ENCODE measurements around the gene DENND2A. TPM values are rescaled to one million over a fixed set of nuclear protein-coding genes. Genes with fewer than 3 reads are reported as not detected.
"Not testable (repeated sequence)": the region's sequence is repeated elsewhere in the genome, so short reads cannot be mapped to it uniquely, and the experiment has no call there.

DENND2A gene
- total RNA-seq, 1 experiment from 2014 or later = 0.34 TPM

DNA sequence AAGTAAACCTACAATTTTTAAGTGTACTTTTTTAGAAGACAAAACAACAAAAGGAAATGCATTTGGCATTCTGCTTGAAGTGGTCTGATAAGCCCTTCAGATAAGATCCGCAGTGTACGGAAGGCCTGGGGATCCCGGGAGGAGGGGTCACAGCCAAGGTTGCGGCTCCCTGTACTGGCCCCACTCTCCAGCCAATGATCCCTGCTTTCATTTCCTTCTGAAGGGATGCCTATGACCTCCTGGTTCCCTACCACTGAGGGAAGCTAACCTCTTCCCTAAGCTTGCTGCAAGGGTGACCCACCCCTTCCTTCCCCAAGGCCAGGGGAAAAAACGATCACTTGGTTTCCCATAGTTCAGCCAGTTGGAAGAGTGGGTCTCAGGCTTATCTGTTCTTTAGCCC lies 5.3 kb downstream of the DENND2A start:
- in situ Hi-C loops (cut with HindIII; ENCODE audit: low pct_unique_long_range_greater_than_20kb, low sequenced_read_pairs) = no loop called here
- no peak for DNase-seq (ENCODE audit: low read depth)

- in situ Hi-C loops (cut with HindIII; ENCODE audit: low pct_unique_long_range_greater_than_20kb, low sequenced_read_pairs) = no loop called here
- no peak for DNase-seq (ENCODE audit: low read depth)
Observed at GRCh38 chr7:140631602-140632001, 9.0 kb downstream of the DENND2A start.

DNA sequence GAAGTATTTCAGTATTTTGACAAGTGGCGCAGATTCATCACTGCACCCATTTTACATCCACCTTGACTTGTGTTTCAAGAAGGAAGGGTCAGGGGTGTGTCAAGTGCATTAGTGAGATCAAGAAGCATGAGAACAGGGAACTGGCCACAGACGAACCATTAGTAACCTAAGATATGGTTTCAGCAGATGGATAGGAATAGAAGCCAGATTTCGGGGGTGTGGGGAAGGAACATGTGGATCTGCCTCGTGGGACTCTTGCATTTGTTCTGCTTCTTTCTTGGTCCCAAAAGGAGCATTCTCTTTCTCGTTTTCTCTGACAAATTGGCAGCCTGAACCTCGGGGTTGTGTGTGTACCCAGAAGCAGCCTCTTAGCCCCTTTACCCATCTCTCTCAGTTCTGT lies 9.6 kb downstream of the DENND2A start:
- in situ Hi-C loops (cut with HindIII; ENCODE audit: low pct_unique_long_range_greater_than_20kb, low sequenced_read_pairs) = no loop called here
- no peak for DNase-seq (ENCODE audit: low read depth)

DNA sequence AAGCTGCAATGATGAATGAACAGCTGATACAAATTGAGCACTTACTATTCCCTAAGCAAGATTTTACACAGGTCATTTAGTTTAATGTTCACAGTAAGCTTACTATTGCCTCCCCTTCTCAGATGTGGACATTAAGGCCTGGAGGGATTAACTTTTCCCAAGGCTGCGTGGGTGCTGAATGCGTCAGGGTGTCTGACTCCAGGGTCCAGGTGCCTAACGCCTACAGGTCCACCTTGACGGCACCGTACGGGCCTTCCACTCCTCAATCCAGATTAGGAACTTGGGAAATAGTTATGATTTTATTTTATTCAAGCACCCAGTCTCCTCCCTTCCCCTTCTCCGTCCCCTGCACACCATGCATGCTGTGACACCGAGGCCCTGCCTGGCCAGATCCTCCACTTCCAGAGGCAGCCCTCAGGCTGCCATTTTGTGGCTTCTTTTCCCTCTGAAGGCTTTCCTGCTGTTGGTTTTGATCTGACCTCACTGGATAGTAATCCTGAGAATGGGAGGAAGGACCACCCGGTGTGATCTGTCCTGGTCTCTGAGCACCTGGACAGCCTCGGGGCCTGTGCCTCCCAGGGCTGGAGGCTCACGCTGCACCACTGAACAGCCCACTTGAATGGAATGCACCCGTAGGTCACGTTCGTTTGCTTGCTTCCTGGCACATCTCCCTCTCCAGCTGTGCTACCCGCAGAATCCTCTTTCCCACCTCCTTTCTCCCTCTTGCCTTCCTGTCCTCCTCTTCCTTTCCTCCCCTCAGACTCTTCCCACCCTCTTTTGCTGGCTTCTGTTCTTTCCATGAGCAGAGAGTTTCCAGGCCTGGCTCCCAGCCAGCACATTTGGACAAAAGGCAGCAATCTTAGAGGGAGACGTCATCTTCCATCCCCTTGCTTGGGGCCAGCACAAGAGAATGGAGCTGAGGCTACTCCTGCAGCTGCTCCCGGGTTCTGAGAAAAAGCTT lies 14.4 kb downstream of the DENND2A start:
- in situ Hi-C loops (cut with HindIII; ENCODE audit: low pct_unique_long_range_greater_than_20kb, low sequenced_read_pairs) = no loop called here
- peak; percentile 50 for DNase-seq (ENCODE audit: low read depth)

DNA sequence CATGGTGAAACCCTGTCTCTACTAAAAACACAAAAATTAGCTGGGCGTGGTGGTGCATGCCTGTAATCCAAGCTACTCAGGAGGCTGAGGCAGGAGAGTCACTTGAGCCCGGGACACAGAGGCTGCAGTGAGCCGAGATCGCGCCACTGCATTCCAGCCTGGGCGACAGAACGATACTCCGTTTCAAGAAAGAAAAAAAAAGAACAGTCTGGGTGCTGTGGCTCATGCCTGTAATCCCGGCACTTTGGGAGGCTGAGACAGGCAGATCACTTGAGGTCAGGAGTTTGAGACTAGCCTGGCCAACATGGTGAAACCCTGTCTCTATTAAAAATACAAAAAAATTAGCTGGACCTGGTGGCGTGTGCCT lies 15.4 kb downstream of the DENND2A start:
- in situ Hi-C loops (cut with HindIII; ENCODE audit: low pct_unique_long_range_greater_than_20kb, low sequenced_read_pairs); DNase-seq (ENCODE audit: low read depth): not testable (repeated sequence)

DNA sequence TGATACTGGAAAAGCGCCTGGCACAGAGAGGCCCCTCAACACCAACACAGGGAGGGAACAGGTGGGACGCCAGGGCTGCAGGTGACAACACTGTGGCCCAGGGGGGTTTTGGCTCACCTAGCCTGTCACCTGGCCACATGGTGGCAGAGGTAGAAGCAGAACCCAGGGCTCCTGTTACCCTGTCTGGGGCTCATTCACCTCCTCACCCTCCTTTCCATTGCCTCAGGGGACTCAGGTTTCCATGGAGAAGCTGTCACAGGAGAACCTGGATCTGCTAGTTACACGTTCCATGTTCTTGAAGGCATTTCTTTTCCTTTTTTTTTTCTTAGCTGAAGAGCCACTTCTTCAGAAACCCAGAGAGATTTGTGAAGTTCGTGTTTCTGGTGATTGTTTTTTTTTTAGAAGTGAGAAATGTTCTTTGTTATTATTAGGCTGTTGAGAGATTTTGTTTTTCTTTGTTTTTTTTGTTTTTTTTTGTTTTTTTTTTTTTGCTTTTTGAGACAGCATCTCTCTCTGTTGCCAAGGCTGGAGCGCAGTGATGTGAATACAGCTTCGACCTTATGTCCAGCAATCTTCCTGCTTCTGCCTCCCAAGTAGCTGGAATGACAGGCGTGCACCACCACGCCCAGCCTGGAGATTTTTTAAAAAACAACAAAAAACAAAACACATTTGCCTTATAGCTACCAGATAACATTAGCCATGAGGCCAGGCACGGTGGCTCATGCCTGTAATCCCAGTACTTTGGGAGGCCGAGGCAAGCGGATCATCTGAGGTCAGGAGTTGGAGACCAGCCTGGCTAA lies 16.0 kb downstream of the DENND2A start:
- in situ Hi-C loops (cut with HindIII; ENCODE audit: low pct_unique_long_range_greater_than_20kb, low sequenced_read_pairs) = no loop called here
- DNase-seq (ENCODE audit: low read depth) = no peak

- in situ Hi-C loops (cut with HindIII; ENCODE audit: low pct_unique_long_range_greater_than_20kb, low sequenced_read_pairs) = no loop called here
- DNase-seq (ENCODE audit: low read depth) = no peak
Observed at GRCh38 chr7:140623980-140624379, 16.6 kb downstream of the DENND2A start.

DNA sequence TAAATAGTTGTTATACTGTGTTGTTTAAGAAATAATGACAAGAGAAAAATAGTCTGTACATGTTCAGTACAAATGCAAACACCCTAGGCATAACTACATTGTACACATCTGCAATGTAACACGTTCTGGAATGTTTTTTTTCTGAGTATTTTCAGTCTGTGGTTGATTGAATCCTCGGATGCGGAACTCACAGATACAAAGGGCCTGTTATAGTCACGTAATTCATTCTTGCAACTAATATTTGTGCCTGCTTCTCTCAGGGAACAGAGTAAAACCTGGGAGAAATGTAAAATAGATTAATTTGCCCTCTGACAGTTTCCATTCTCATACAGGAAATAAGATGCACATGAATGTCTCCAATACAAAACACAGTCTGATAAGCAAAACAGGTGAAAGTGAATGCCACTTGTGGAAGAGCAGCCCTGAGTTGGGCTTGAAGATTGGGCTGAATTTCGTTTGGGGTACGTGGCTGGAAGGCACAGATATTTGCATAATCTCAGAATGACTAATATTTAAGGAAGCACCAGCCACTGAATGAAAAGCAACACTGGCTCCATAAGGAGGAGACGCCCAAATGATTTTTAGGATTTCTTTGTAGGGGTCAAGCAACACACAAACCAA lies 19.1 kb downstream of the DENND2A start:
- DNase-seq (ENCODE audit: low read depth) = no peak

DNA sequence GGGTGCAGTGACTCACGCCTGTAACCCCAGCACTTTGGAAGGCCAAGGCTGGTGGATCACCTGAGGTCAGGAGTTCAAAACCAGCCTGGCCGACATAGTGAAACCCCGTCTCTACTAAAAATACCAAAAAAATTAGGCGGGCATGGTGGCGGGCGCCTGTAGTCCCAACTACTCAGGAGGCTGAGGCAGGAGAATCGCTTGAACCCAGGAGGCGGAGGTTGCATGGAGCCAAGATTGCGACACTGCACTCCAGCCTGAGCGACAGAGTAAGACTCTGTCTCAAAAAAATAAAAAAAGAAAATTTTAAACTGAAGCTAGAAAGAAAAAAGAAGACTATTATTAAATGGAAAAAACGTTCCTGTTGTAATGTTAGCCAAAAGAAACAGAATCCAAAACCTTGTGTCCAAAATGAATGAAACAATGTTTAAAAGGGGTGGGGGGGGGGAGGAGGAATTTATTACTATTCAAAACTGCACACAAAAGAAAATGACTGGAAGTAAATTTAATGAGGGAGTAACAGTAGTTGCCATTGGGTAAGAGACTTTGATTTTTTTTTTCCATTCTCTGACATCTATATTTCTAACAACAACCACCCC lies 20.6 kb downstream of the DENND2A start:
- in situ Hi-C loops (cut with HindIII; ENCODE audit: low pct_unique_long_range_greater_than_20kb, low sequenced_read_pairs); DNase-seq (ENCODE audit: low read depth): not testable (repeated sequence)

More for the DNA sequence above, 19.1 kb downstream of the DENND2A start:
- in situ Hi-C loops (cut with HindIII; ENCODE audit: low pct_unique_long_range_greater_than_20kb, low sequenced_read_pairs) = no loop called here

DNA sequence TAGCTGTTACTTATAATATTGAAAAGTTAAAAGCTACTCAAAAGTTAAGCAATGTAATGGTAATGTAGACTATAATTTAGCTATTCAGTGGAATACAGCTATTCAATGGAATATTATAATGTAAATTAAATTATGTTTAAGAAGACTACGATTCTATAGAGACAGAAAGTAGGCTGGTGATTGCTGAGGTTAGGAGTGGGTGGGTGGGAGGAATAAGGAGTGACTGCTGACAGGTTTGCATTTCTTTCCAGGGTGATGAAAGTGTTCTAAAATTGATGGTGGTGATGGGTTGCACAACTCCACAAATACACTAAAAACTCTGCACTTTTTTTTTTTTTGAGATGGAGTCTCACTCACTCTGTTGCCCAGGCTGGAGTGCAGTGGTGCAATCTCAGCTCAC lies 21.4 kb downstream of the DENND2A start:
- in situ Hi-C loops (cut with HindIII; ENCODE audit: low pct_unique_long_range_greater_than_20kb, low sequenced_read_pairs) = no loop called here
- DNase-seq (ENCODE audit: low read depth) = no peak

GRCh38 chr7:140618306-140618705 lies 22.3 kb downstream of the DENND2A start:
- DNase-seq (ENCODE audit: low read depth) = no peak
- in situ Hi-C loops (cut with HindIII; ENCODE audit: low pct_unique_long_range_greater_than_20kb, low sequenced_read_pairs) = no loop called here

DNA sequence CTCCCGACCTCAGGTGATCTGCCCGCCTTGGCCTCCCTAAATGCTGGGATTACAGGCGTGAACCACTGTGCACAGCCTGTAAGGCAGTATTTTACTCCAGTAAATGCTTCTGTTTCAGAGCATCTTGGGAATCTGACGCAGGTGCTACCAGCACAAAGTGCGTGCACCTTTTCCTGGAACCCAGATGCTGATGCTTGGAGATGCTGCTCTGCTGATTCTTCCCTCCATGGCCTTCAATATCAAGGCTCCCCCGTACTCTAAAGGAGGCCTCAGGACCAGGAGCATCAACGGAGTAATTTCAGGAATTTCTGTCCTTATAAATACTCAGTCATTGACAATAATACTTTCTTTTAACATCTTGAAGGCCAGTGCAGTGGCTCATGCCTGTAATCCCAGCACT lies 23.5 kb downstream of the DENND2A start:
- in situ Hi-C loops (cut with HindIII; ENCODE audit: low pct_unique_long_range_greater_than_20kb, low sequenced_read_pairs) = no loop called here
- DNase-seq (ENCODE audit: low read depth) = no peak

GRCh38 chr7:140616328-140616727 lies 24.3 kb downstream of the DENND2A start:
- in situ Hi-C loops (cut with HindIII; ENCODE audit: low pct_unique_long_range_greater_than_20kb, low sequenced_read_pairs) = no loop called here
- DNase-seq (ENCODE audit: low read depth) = no peak

DNA sequence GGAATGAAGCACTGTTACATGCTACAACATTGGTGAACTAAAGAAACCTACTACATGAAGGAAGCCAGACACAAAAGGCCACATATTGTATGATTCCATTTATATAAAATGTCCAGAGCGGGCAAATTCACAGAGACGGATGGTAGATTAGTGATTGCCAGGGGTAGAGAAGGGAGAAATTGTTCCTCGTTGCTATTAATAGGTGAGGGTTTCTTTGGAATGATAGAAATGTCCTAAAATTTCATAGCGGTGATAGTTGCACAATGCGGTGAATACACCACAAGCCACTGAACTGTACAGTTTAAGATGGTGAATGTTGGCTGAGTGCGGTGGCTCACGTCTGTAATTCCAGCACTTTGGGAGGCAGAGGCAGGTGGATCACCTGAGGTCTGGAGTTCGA lies 29.0 kb downstream of the DENND2A start:
- in situ Hi-C loops (cut with HindIII; ENCODE audit: low pct_unique_long_range_greater_than_20kb, low sequenced_read_pairs) = no loop called here
- DNase-seq (ENCODE audit: low read depth) = no peak

- no peak for DNase-seq (ENCODE audit: low read depth)
Observed at GRCh38 chr7:140610204-140611165, 30.1 kb downstream of the DENND2A start.

GRCh38 chr7:140609646-140610045 lies 31.0 kb downstream of the DENND2A start:
- no peak for DNase-seq (ENCODE audit: low read depth)
- in situ Hi-C loops (cut with HindIII; ENCODE audit: low pct_unique_long_range_greater_than_20kb, low sequenced_read_pairs) = no loop called here

More at GRCh38 chr7:140610204-140611165, 30.1 kb downstream of the DENND2A start:
- in situ Hi-C loops (cut with HindIII; ENCODE audit: low pct_unique_long_range_greater_than_20kb, low sequenced_read_pairs) = no loop called here

DNA sequence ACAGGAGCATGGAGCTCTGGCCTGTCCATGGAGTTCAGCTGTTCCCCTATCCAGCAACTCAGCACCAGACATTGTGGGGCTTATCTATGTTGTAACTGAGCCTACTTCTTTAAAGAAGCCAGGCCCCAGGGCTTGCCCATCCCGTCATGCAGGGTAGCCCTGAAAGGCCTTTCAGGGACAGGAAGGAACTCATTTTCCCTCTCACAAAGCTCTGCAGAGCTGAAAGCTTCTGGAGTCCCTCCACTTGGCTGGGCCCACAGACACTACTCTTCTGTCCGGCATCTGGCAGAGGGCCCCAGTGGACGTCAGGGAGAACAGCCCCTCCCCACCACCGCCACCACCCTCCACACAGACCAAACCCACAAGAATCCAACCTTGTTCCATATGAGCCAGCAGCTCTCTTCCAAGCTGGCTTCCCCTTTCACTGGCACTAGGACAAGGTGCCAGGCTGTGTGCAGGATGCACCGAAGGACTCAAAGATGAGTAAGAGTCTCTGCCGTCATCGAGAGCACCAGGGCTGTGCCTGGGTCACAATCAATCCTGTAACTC lies 33.1 kb downstream of the DENND2A start:
- in situ Hi-C loops (cut with HindIII; ENCODE audit: low pct_unique_long_range_greater_than_20kb, low sequenced_read_pairs) = no loop called here
- DNase-seq (ENCODE audit: low read depth) = no peak
